Spleen (tissue), 7 donors: ENCODE data around the gene DPM3.

Source experiments
- POLR2A ChIP-seq, 3 donors: fragments of 450-650 bp; IDR thresholded peaks; one replicate each; pipeline ENCODE4 v1.5.1; 2017; ENCODE audit warnings: antibody characterized with exemption in 3 of 3, mild to moderate bottlenecking in 1 of 3
- TF ChIP-seq, protein P1 (sequence below), 11 experiments: fragments of 200-600 bp in 7 of 11; fragments of 450-650 bp in 4 of 11; sonication (generic) in 4 of 11; IDR thresholded peaks in 8 of 11; conservative IDR thresholded peaks in 3 of 11; 1 replicate in 7 of 11; 2 replicates in 4 of 11; pipeline versions ENCODE4 v1.4.0 to v1.8.0; 2016 to 2021; ENCODE audit warnings: antibody characterized with exemption in 11 of 11, inconsistent platforms in 4 of 11, mild to moderate bottlenecking in 1 of 11
- donor health status: DM: no; HTN: no; CAD: no; lungs with moderate emphysema.
- donor health status: DM: no; HTN: no; CAD: no.
- donor health status: DM: no; HTN: no; CAD: no.

DNA sequence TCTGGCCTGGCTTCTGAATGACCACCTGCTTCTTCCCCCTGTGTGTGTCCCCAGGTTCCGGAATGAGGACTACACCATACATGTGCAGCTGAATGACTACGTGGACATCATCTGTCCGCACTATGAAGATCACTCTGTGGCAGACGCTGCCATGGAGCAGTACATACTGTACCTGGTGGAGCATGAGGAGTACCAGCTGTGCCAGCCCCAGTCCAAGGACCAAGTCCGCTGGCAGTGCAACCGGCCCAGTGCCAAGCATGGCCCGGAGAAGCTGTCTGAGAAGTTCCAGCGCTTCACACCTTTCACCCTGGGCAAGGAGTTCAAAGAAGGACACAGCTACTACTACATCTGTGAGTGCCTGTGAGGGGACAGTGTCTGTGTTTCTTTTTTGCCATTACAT lies 9.0 kb downstream of the DPM3 start:
- TF ChIP-seq, protein P1, sequence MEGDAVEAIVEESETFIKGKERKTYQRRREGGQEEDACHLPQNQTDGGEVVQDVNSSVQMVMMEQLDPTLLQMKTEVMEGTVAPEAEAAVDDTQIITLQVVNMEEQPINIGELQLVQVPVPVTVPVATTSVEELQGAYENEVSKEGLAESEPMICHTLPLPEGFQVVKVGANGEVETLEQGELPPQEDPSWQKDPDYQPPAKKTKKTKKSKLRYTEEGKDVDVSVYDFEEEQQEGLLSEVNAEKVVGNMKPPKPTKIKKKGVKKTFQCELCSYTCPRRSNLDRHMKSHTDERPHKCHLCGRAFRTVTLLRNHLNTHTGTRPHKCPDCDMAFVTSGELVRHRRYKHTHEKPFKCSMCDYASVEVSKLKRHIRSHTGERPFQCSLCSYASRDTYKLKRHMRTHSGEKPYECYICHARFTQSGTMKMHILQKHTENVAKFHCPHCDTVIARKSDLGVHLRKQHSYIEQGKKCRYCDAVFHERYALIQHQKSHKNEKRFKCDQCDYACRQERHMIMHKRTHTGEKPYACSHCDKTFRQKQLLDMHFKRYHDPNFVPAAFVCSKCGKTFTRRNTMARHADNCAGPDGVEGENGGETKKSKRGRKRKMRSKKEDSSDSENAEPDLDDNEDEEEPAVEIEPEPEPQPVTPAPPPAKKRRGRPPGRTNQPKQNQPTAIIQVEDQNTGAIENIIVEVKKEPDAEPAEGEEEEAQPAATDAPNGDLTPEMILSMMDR (IDR thresholded peaks at IDR 0.05 in 8 of 11, conservative IDR thresholded peaks at IDR 0.05 in 3 of 11), result no peak
- TF ChIP-seq POLR2A (IDR thresholded peaks at IDR 0.05), result no peak
